GM21515 (cell line): ENCODE data around the gene PYM1.
"Not testable (repeated sequence)": the region's sequence is repeated elsewhere in the genome, so short reads cannot be mapped to it uniquely, and the experiment has no call there.

Experiments used
- ATAC-seq: cut with Tn5 transposase; IDR thresholded peaks from one replicate; pipeline ENCODE4 v1.9.1; 2021; ENCODE audit not compliant: unreplicated experiment

The PYM1 gene

GRCh38 chr12:55940065-55940732 lies 12.5 kb upstream of the PYM1 start:
- ATAC-seq = peak; percentile 95

DNA sequence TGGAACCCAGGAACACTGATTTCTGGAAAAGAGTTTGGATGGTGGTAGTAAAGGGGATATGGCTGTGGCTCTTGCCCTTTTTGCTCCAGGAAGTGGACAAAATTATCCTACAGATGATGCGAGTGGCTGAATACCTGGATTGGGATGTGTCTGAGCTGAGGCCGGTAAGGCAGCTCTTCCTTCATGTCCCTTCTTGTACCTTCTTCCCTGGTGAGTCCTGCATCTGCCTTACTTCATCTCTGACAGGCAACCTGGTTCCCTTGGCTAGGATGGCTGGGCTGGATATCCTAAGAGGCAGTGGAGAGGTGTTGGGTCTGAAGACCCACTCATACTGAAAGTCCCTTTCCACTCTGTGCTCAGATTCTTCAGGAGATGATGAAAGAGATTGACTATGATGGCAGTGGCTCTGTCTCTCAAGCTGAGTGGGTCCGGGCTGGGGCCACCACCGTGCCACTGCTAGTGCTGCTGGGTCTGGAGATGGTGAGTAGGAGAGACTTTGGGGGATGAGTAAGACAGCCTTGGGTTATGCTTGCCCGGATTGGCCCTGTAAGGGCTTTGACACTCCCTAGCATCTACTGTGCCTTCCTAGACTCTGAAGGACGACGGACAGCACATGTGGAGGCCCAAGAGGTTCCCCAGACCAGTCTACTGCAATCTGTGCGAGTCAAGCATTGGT lies 11.3 kb upstream of the PYM1 start:
- no peak for ATAC-seq

- no peak for ATAC-seq
Measured at GRCh38 chr12:55937981-55938380, 10.3 kb upstream of the PYM1 start.

DNA sequence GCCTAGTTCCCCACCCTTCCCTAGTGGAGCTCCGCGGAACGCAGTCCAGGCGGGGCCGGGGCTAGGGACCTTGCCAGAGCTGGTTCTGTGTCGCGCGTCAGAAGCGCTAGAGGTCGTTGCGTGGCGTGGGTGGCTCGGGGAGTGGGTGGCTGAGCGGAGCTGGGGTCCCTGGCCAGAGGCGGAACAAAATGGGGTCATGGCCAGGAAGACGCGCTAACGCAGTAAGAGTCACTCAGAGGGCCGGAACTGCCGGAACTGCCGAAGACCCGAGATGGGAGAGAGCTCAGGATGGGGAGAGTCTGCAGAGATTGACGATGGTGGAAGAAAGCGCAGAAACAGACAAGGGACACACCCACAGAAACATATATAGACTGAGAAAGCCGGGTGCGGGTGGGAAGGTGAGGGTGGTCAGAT lies 8.1 kb upstream of the PYM1 start:
- no peak for ATAC-seq

DNA sequence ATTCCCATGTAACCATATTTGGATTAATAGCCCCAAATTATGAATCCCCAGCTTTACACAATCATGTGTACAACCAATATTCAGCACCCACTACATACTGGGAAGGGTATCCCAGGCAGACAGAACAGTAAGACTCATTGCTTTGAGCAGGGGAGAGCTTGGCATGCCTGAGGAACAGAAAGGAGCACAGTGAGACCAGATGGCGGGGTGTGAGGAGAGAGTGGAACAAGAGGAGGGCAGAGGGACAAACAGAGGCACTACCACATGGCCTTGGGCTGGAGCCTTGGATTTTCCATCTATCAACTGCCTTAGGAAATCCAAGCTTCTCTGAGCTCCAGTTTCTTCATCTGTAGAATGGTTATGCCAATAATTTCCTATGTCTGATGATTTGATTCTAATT lies 7.1 kb upstream of the PYM1 start:
- no peak for ATAC-seq

DNA sequence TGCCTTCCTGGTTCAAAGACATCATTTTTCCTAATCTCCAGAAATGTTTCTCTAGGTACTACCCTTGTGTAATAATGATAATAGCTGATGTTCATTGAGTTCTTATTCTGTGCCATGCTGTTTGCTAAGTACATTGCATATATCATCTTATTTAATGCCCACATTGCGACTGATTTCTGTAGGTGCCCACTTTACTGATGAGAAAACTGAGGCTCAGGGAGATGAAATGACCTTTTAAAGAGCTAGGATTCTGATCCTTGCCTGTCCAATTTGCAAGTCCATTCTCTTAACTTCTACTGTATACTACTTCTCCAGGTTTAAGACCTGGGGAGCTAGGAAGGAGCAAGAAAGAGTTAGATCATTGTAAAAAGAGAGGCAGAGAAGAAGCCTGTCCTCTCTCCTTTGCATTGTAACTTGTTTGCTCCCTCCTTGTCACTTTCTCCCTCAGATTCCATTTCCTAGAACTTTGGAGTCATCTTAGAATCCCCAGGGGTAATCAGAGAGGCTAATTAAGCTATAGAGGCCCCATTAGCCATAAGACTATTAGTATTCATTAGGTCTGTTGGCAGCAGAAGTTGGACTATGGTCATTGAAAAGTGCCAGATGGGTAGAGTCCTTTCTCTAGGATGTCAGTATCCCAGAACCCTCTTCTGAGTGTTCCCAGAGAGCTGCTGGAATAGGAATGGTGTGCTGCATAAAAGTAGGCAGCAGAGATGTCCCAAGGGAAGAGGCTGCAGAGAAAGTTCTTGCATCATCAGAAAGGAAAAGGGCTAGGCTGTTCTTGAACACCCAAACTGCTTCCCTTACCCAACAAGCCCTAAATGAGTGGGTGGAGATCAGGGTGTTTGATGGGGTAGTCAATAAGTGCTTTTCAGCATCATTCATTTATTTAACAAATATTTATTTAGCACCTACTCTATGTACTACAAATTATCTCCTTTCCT lies 6.4 kb upstream of the PYM1 start:
- ATAC-seq = no peak

- no peak for ATAC-seq
Measured at GRCh38 chr12:55933169-55933798, 5.6 kb upstream of the PYM1 start.

GRCh38 chr12:55932551-55932910 lies 4.8 kb upstream of the PYM1 start:
- ATAC-seq = no peak

GRCh38 chr12:55931780-55932550 lies 4.3 kb upstream of the PYM1 start:
- ATAC-seq = no peak

- ATAC-seq = no peak
Measured at GRCh38 chr12:55931317-55931779, 3.7 kb upstream of the PYM1 start.

- ATAC-seq = no peak
Measured at GRCh38 chr12:55930771-55931316, 3.1 kb upstream of the PYM1 start, which contains the start of gene DGKA. Gene DGKA, plus strand, starts transcription at chr12:55931162. Its CDS starts 5,342 bp downstream, at chr12:55936504.

GRCh38 chr12:55929306-55929791 lies 1.7 kb upstream of the PYM1 start:
- ATAC-seq = peak; percentile 35

DNA sequence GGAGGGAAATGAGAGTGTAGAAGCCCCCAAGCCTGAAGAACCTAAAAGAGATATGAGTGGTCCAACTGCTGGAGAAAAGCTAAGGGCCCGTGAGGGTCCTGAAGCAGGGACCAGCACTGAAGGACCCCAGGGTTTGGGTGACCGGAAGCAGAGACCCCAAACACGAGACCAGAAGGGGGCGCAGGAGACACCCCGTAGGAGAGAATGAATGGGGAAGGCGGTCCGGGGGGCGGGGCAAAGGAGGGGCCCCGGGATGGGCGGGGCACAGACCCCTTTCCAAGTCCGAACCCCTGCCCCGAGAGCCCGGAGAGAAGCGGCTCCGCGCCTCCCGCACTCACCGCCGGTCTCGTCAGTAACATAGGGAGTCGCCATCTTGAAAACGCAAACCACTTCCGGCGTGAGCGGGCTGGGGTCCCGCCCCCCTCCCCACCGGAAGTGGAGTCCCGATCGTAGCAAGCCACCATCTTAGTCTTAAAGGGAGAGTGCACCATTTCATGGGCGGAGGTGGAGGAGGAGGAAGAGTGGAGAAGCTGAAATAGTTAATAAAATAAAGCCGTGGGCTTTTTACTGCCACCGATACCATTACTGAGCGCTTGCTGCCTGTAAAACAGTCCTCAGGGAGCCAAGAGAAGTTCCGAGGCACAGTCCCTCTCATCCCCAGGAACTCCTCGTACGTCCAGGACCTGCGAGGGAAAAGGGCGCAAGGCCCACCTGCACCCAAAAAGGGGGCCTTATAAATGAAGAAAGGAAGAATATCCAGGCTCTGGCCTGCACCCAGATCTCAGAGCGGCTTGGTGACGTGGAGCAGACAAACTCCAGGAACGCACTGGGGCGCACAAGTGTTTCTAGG lies 731 bp downstream of the PYM1 start:
- ATAC-seq = peak; percentile 40

- no peak for ATAC-seq
Measured at GRCh38 chr12:55925870-55926737, 1.6 kb downstream of the PYM1 start.

- ATAC-seq = no peak
Measured at GRCh38 chr12:55925371-55925770, 2.3 kb downstream of the PYM1 start.

DNA sequence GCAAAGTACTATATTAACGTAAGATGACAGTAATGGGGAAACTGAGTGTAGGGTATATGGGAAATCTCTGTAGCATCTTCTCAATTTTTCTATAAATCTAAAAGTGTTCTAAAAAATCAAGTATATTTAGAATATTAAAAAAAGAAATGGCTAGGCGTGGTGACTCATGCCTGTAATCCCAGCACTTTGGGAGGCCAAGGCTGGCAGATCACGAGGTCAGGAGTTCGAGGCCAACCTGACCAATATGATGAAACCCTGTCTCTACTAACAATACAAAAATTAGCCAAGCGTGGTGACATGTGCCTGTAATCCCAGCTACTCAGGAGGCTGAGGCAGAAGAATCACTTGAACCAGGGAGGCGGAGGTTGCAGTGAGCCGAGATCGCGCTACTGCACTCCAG lies 4.0 kb downstream of the PYM1 start:
- ATAC-seq = not testable (repeated sequence)

DNA sequence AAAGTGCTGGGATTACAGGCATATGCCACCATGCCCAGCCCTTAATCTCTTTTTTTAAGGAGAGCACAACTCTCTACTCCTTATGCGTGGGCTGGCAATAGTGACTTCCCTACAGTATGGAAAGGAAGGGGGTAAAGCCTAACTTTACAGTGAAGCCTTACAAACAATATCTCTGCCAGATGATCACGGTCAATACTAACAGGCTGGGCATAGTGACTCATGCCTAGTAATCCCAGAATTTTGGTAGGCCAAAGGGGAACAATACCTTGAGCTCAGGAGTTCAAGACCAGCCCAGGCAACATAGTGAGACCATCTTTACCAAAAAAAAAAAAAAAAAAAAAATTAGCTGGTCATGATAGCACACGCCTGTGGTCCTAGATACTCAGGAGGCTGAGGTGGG lies 5.6 kb downstream of the PYM1 start:
- no peak for ATAC-seq

DNA sequence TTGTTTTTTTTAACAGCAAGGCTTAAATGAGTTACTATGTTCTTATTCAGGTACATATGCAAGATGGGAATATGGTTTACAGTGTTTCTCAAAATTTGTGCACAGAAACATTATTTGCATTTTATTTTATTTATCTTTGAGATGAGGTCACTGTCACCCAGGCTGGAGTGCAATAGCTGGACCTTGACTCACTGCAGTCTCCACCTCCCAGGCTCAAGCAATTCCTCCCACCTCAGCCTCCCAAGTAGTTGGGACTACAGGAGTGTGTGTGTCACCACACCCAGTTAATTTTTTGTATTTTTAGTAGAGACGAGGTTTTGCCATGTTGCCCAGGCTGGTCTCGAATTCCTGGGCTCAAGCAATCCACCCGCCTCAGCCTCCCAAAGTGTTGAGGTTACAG lies 8.7 kb downstream of the PYM1 start:
- ATAC-seq = not testable (repeated sequence)
